HepG2 (cell line): ENCODE measurements around the gene NDST1. TPM values are rescaled to one million over a fixed set of nuclear protein-coding genes. Genes with fewer than 3 reads are reported as not detected.

Source experiments
- AHR ChIP-seq: IDR thresholded peaks from 2 replicates; pipeline ENCODE4 v1.6.1; 2018; ENCODE audit warnings: missing genetic modification reagents, missing compliant biosample characterization
- CREM ChIP-seq, 2 experiments: sonication (generic) in 1 of 2; formaldehyde crosslinking in 1 of 2; IDR thresholded peaks; 2 replicates each; pipeline versions ENCODE4 v1.4.0 to v1.6.1; 2016 to 2020; ENCODE audit warnings: antibody characterized with exemption in 1 of 2, mild to moderate bottlenecking in 1 of 2, missing genetic modification reagents in 1 of 2
- FOXP1 ChIP-seq, 2 experiments: fragments of 450-650 bp in 1 of 2; IDR thresholded peaks; 2 replicates each; pipeline ENCODE4 v1.6.1; 2017 to 2018; ENCODE audit warnings: antibody characterized with exemption in 1 of 2
- GABPB1 ChIP-seq: IDR thresholded peaks from 2 replicates; pipeline ENCODE4 v1.6.1; 2016; ENCODE audit warnings: mild to moderate bottlenecking, missing genetic modification reagents, moderate library complexity, missing compliant biosample characterization
- GMEB1 ChIP-seq: sonication (generic); formaldehyde crosslinking; IDR thresholded peaks from 2 replicates; pipeline ENCODE4 v1.5.1; 2020; ENCODE audit warnings: missing genetic modification reagents, mild to moderate bottlenecking, borderline replicate concordance
- MIER3 ChIP-seq: IDR thresholded peaks from 2 replicates; pipeline ENCODE4 v1.6.1; 2016; ENCODE audit warnings: missing compliant biosample characterization, borderline replicate concordance
- MTERF4 ChIP-seq: sonication (generic); formaldehyde crosslinking; IDR thresholded peaks from 2 replicates; pipeline ENCODE4 v1.8.0; 2023; ENCODE audit warnings: mild to moderate bottlenecking, missing genetic modification reagents
- NKX3-1 ChIP-seq: sonication (generic); formaldehyde crosslinking; IDR thresholded peaks from 2 replicates; pipeline ENCODE4 v1.5.0; 2020; ENCODE audit warnings: missing genetic modification reagents
- SPEN ChIP-seq: sonication (generic); formaldehyde crosslinking; IDR thresholded peaks from 2 replicates; pipeline ENCODE4 v1.5.1; 2020; ENCODE audit warnings: low read depth, mild to moderate bottlenecking, missing genetic modification reagents
- TBX2 ChIP-seq: sonication (generic); formaldehyde crosslinking; IDR thresholded peaks from 2 replicates; pipeline ENCODE4 v1.5.0; 2020; ENCODE audit warnings: missing genetic modification reagents, mild to moderate bottlenecking, borderline replicate concordance
- ZNF431 ChIP-seq: sonication (generic); formaldehyde crosslinking; IDR thresholded peaks from 2 replicates; pipeline ENCODE4 v1.9.0; 2022; ENCODE audit warnings: missing genetic modification reagents, low read depth, mild to moderate bottlenecking, borderline replicate concordance
- ZNF776 ChIP-seq: sonication (generic); formaldehyde crosslinking; IDR thresholded peaks from 2 replicates; pipeline ENCODE4 v1.4.0; 2020; ENCODE audit warnings: mild to moderate bottlenecking, missing genetic modification reagents
- polyA plus RNA-seq, 8 experiments: library from polyadenylated mRNA; depleted of rRNA in 3 of 8; stranded (reverse) in 7 of 8; unstranded in 1 of 8; fragments of >200 nt; fragmentation: Illumina TruSeq in 4 of 8; extraction: Trizol in 4 of 8; gene quantifications; 2 replicates each; pipeline versions ENCODE4 v1.2.1 to v1.2.3, GENCODE V29; 2011 to 2016; ENCODE audit warnings: low read depth in 4 of 8, missing spikeins in 1 of 8, mixed read lengths in 1 of 8; ENCODE audit not compliant: insufficient read depth in 1 of 8
- total RNA-seq, 5 experiments: library from RNA; depleted of rRNA; stranded (reverse); fragments of >200 nt; fragmentation: Illumina TruSeq; extraction: Trizol; gene quantifications; 2 replicates each; pipeline ENCODE4 v1.2.3, GENCODE V29; 2016; ENCODE audit warnings: low read depth in 1 of 5
- TF ChIP-seq, protein P1 (sequence below): sonication (generic); formaldehyde crosslinking; IDR thresholded peaks from 2 replicates; pipeline ENCODE4 v1.4.0; 2020; ENCODE audit warnings: missing genetic modification reagents, mild to moderate bottlenecking, borderline replicate concordance
- TF ChIP-seq, protein P2 (sequence below): fragments of 450-650 bp; IDR thresholded peaks from 2 replicates; pipeline ENCODE4 v1.6.1; 2016
- TF ChIP-seq, protein P3 (sequence below): sonication (generic); formaldehyde crosslinking; IDR thresholded peaks from 2 replicates; pipeline ENCODE4 v1.4.0; 2020; ENCODE audit warnings: mild to moderate bottlenecking, missing genetic modification reagents
- TF ChIP-seq, protein P4 (sequence below), 2 experiments: IDR thresholded peaks; 2 replicates each; pipeline ENCODE4 v1.6.1; 2011 to 2012; ENCODE audit warnings: low read length in 2 of 2, borderline replicate concordance in 1 of 2, low read depth in 1 of 2, mild to moderate bottlenecking in 1 of 2, moderate library complexity in 1 of 2

Gene NDST1
- total and polyA plus RNA-seq, 2 of the 13 experiments (the other 11 are each of a cell fraction or from before 2014, with no cell fraction given): 23.8 to 26.2 TPM

DNA sequence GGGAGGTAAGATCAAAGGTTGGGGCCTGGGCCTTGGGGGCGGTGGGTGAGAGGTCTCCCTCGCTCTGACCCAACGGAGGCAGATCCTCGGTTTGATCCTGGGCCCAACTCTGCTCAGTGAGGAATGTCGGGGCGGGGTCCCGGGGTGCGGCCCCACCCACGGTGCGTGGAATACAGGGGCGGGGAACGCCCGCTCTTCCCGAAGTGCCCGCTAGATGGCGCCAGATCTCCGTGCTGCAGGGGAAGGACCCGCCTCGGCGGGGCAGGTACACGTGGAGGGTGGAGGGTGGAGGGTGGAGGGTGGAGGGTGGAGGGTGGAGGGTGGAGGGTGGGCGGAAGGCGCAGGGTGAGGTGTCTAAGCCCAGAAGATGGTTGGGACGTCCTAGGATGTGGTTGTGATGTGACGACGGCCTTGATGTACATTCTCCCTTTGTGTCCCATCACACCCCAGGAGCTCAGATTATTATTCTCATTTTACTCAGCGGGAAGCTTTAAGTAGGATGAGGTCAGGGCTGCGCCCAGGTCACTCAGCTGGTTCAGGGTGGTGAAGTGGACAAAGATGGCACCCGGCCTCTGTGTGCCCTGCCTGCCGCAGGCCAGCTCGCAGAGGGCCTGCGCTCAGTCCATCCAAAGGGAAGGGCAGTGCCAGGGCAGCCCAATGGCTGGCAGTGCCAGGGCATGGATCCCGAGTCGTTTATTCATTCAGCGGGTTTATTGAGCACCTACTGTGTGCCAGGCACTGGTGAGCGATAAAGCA, 49.0 kb upstream of the NDST1 start (continued):
- TF ChIP-seq, protein P1, sequence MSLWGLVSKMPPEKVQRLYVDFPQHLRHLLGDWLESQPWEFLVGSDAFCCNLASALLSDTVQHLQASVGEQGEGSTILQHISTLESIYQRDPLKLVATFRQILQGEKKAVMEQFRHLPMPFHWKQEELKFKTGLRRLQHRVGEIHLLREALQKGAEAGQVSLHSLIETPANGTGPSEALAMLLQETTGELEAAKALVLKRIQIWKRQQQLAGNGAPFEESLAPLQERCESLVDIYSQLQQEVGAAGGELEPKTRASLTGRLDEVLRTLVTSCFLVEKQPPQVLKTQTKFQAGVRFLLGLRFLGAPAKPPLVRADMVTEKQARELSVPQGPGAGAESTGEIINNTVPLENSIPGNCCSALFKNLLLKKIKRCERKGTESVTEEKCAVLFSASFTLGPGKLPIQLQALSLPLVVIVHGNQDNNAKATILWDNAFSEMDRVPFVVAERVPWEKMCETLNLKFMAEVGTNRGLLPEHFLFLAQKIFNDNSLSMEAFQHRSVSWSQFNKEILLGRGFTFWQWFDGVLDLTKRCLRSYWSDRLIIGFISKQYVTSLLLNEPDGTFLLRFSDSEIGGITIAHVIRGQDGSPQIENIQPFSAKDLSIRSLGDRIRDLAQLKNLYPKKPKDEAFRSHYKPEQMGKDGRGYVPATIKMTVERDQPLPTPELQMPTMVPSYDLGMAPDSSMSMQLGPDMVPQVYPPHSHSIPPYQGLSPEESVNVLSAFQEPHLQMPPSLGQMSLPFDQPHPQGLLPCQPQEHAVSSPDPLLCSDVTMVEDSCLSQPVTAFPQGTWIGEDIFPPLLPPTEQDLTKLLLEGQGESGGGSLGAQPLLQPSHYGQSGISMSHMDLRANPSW: no peak
- TF ChIP-seq ZNF776 (CRISPR knock-in tag) (no peak), FOXP1 (IDR thresholded peaks at IDR 0.05) (no peak), FOXP1 (CRISPR knock-in tag; IDR thresholded peaks at IDR 0.05) (no peak), GABPB1 (CRISPR knock-in tag) (peak; percentile 46; the same call in 1 of the 2 replicates), MTERF4 (CRISPR knock-in tag) (no peak), SPEN (CRISPR knock-in tag) (peak; percentile 39; the same call in 1 of the 2 replicates), CREM (IDR thresholded peaks at IDR 0.05) (no peak), CREM (CRISPR knock-in tag; IDR thresholded peaks at IDR 0.05) (no peak), ZNF431 (CRISPR knock-in tag) (no peak), NKX3-1 (CRISPR knock-in tag) (no peak), AHR (CRISPR knock-in tag) (no peak), GMEB1 (no peak), TBX2 (CRISPR knock-in tag) (no peak), MIER3 (no peak)
- TF ChIP-seq, protein P2, sequence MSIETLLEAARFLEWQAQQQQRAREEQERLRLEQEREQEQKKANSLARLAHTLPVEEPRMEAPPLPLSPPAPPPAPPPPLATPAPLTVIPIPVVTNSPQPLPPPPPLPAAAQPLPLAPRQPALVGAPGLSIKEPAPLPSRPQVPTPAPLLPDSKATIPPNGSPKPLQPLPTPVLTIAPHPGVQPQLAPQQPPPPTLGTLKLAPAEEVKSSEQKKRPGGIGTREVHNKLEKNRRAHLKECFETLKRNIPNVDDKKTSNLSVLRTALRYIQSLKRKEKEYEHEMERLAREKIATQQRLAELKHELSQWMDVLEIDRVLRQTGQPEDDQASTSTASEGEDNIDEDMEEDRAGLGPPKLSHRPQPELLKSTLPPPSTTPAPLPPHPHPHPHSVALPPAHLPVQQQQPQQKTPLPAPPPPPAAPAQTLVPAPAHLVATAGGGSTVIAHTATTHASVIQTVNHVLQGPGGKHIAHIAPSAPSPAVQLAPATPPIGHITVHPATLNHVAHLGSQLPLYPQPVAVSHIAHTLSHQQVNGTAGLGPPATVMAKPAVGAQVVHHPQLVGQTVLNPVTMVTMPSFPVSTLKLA: no peak
- TF ChIP-seq, protein P3, sequence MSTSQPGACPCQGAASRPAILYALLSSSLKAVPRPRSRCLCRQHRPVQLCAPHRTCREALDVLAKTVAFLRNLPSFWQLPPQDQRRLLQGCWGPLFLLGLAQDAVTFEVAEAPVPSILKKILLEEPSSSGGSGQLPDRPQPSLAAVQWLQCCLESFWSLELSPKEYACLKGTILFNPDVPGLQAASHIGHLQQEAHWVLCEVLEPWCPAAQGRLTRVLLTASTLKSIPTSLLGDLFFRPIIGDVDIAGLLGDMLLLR (CRISPR knock-in tag): no peak
- TF ChIP-seq, protein P4, sequence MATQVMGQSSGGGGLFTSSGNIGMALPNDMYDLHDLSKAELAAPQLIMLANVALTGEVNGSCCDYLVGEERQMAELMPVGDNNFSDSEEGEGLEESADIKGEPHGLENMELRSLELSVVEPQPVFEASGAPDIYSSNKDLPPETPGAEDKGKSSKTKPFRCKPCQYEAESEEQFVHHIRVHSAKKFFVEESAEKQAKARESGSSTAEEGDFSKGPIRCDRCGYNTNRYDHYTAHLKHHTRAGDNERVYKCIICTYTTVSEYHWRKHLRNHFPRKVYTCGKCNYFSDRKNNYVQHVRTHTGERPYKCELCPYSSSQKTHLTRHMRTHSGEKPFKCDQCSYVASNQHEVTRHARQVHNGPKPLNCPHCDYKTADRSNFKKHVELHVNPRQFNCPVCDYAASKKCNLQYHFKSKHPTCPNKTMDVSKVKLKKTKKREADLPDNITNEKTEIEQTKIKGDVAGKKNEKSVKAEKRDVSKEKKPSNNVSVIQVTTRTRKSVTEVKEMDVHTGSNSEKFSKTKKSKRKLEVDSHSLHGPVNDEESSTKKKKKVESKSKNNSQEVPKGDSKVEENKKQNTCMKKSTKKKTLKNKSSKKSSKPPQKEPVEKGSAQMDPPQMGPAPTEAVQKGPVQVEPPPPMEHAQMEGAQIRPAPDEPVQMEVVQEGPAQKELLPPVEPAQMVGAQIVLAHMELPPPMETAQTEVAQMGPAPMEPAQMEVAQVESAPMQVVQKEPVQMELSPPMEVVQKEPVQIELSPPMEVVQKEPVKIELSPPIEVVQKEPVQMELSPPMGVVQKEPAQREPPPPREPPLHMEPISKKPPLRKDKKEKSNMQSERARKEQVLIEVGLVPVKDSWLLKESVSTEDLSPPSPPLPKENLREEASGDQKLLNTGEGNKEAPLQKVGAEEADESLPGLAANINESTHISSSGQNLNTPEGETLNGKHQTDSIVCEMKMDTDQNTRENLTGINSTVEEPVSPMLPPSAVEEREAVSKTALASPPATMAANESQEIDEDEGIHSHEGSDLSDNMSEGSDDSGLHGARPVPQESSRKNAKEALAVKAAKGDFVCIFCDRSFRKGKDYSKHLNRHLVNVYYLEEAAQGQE (IDR thresholded peaks at IDR 0.05; ENCODE audit: borderline replicate concordance in 1 of 2, low read depth in 1 of 2, low read length in 2 of 2): no peak
